NCI-H1105 (cell line): ENCODE results near the gene PTPRN2.
"Not testable (repeated sequence)": the region's sequence is repeated elsewhere in the genome, so short reads cannot be mapped to it uniquely, and the experiment has no call there.

Source experiments
- DNase-seq: peaks from one replicate; lab custom pipeline; 2025; lab: John Stamatoyannopoulos, UW

Gene PTPRN2

DNA sequence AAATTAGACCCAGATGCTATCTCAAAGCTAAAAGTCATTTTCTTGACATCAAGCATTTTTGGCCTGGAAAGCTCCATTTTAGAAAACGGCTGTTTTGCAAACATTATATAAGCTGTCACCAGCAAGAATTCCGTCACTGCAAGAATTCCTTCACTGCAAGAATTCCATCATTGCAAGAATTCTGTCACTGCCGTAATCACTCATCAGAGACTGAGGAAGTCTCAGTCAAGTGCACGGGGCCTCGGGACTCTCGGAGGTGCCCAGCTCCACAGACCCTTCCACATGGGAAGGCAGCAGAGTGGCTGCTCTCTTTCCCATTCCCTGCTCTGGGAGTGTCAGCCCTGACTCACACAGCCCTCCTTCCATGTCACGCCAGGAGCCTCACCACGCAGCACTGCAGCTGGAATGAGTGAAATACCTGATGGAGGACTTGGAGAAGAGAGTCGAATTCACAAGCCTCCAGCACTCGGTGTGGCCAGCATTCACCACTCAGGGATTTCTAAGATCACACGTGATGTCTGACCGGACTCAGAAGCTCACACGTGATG lies 168.3 kb downstream of the PTPRN2 start:
- DNase-seq: no peak

DNA sequence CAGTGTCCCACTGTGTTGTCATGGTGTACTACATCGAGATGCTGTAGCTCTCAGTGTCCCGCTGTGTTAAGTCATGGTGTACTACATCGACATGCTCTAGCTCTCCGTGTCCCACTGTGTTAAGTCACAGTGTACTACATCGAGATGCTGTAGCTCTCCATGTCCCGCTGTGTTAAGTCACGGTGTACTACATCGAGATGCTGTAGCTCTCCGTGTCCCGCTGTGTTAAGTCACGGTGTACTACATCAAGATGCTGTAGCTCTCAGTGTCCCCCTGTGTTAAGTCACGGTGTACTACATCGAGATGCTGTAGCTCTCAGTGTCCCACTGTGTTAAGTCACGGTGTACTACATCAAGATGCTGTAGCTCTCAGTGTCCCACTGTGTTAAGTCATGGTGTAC lies 169.2 kb downstream of the PTPRN2 start:
- not testable (repeated sequence) for DNase-seq

DNA sequence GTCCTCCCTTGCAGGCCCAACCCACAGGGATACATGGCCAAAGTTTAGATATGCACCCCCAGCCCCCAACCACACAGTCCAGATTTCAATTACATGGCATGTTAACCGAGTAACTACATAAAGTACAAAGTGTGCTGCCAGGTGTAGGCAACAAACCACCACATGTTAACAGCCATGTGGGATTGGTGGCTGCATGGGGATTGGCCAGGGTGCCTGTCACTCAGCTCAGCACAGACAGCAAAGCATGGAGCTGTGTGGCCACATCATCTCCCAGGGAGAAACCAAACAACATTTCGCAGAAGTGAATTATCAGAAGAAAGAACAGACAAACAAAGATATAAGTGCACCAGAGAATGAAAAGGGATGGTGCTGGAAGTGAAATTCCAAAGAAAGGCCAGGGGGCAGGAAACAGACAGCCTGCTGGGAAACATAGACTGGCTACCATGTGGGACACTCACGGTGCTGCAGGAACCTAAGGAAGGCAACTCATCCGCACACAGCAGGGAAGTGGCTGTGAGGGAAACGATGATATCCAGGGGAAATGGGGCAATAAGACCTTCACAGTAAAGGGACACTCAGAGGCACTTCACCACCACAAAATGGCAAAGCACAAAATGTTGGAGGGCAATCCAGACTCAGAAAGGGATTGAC lies 171.2 kb downstream of the PTPRN2 start:
- no peak for DNase-seq

DNA sequence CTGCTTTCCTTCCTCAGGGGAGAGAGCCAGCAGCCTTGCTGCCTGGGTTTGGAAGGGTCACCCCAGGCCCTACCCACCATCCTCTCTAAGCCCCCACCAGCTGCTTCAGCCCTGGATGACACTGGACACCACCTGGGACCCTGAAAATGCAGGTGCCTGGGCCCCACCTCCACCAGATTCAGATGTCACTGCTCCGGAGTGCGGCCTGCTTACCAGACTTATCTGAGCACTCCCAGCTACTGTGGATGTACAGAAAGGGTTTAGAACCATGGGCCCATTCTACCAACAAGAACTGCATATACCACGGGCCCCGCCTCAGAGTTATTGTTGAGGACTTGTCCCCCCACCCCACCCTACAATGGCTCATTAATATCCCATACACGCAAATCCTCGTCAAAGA lies 172.3 kb downstream of the PTPRN2 start:
- DNase-seq: no peak

DNA sequence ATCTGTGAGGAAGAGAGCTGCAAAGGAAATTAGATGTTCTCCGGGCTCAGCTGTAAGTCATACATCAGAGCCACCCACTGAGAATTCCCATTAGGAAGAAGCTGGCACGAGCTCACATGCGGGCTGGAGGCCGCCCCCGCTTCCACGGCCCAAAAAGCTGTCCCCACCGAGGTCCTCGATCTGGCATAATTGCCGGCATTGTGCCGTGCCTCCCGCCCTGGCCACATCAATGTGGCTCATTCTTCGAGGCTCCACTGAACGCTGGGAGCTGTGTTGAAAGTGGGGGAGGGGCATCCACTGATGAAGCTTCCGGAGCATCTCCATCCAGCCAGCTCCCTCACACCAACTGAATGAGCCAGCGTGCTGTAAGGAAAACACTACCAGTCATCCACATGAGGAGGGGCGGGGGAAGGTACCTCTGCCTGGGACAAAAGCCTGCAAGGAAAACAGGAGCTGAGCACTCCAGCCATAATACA lies 173.1 kb downstream of the PTPRN2 start:
- no peak for DNase-seq

DNA sequence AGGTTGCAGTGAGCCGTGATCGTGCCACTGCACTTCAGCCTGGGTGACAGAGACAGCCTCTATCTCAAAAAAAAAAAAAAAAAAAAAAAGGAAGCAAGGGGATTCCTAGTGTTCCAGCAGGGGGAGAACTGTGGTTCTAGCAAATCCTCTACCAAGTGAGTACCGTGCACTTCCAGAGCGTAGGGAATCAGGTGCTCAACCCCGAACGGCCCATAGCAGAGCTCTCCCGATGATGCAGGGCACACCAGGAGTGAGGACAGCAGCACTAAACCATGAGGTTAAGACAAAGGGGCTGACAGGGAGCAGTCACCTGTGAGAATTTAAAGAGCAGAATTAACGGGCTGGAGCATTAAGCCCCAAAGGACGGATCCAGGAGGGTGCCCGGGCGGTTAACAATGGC lies 173.6 kb downstream of the PTPRN2 start:
- DNase-seq: no peak

DNA sequence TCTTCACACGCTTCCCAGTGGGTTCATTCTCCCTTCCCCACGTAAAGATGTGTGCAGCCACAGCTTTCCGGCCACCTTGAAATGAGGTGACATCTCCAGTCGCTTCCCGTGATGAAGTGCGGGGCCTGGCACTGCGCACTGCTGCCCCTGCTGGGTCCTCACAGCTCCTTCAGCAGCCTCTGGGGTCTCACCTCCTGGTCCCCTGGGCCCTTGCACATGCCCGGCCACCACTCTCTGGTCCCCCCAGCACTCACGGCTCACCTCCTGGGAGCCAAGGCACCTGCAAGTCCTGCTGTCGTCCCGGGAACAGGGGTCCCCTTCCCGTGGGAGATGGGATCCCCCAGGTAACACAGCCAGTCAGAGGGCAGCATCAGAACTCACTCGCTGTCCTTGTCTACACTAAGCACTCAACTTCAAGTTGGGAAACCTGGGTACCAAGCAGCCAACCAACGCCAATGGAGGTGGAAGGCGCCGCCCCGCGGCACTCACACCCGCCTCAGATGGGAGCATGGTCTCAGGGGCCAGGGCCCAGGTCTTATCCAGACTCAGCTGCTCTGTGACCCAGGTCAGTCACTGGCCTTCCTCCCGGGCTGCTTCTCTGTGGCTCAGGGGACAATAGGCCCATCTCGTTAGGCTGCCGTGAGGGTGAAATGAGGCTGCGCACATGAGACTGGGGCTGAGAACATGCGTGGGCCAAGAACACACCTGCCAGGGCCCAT lies 176.2 kb downstream of the PTPRN2 start:
- DNase-seq: no peak

DNA sequence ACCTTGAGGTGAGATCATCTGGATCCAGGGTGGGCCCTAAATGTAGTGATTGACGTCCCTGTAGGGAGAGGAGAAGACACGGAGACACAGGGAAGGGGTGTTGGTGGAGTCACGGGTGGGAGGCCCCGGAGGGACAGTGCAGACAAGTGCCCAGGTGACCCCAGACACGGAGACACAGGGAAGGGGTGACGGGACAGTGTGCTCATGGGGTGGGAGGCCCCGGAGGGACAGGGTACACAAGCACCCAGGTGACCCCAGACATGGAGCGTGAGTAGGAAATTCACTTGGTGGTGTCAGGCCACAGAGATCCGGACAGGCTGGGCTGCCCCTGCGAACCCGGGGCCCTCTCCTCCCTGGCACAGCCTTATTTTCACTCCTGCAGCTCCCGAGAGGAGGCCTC lies 176.9 kb downstream of the PTPRN2 start:
- DNase-seq: no peak

DNA sequence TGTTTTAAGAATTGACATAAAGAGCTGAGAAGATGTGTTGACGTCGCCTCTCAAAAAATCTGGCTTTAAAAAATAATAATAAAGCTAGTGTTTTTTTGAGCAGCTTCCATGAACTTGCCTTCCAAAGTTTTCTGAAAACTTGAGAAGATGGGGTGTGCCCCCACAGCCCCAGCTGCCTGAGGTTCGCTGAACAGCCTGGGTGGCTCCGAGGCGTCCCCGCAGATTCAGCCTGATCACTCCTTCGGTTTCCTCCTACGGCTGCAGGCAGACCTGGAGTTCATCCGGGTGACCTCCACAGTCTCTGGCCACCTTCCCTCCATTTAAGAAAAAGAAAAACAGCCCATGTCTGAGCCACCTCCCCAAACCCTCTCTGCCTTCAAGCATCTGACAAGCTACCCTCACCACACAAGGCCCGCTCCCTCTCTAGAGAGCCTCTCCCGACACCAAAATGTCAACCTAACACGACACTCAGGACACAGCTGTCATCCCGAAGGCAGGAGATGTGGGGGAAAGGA lies 177.8 kb downstream of the PTPRN2 start:
- DNase-seq: no peak

DNA sequence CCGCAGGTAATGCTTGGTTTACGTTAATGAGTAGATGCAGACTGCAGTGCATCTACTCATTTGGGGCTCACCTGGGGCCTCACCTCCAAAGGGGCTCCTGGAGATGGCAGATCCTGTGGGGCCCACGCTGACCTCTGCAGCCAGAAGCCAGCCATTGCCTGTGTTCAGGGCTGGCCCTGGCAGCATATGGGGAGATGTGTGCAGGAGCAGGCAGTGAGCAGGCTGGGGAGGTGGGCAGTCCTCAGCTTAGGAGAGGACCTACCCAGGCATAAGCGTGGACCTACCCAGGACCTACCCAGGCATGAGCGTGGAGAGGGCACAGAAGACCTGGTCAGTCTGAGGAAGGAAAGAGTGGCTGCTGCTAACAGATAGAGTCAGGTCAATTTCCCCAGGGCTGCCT lies 178.5 kb downstream of the PTPRN2 start:
- DNase-seq: no peak

DNA sequence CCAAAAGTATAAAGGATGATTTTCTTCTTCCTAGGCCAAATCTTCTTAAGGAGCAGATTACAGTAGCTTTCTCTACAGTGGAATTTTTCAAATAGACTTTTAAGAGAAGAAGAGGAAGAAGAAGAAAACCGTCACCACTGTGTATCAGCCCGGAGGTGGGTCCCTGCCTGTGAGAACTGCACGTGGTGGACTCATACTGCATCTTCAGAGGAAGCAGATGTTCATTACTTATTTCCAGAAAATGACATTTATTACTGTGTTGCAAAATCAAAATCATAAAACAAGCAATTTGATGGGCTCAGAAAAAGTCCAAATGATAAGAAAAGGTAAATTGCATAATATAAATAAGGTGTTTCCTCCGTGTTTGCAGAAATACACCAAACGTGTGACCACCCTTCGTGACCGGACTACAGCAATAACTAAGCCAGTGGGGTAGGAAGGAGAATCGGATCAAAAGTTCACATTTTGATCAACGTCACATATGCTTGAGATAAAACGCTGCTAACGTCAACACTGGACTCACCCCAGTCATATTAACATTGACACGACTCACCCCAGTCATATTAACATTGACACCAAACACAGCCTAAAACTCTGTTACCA lies 179.2 kb downstream of the PTPRN2 start:
- no peak for DNase-seq

DNA sequence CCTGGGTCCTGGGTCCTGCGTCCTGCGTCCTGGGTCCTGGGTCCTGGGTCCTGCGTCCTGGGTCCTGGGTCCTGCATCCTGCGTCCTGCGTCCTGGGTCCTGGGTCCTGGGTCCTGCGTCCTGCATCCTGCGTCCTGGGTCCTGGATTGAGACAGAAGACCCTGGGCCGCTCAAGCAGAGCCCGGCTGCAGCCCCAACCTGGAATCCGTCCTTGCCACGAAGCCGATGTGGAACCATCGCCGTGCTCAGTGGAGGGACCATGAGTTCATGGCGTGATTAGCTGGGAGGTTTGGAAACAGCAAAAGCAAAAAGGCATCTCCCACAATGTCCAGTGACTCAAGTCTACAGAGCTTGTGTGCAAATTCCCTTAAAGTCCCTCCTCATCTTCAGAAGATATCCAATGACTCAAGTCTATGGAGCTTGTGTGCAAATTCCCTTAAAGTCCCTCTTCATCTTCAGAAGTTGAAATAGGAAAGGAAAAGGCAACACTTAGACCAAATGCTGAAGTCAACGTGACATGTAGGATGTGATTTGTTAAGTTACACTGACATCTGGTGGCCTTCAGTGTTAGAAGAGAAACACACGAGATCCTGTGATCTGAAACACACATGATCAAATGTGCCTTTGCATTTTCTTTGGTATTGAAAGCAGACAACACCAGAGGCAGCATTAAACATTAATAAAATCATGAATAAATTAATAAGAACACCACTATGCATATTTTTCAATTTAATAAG lies 179.9 kb downstream of the PTPRN2 start:
- DNase-seq: peak; percentile 43

DNA sequence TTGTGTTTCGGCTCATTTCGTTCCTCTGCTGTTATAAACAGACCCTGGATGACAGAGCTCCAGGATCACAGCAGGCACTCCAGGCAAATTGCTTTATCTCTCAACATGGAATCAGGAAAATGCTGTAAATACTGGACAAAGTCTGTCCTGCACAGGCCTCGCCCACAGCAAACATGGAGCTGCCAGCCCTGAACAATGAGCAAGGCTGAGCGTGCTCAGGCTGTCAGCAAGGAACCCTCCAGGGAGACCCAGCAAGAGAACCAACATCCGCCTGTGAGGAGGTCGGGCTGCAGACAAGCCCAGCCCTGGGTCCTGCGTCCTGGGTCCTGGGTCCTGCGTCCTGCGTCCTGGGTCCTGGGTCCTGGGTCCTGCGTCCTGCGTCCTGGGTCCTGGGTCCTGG lies 180.8 kb downstream of the PTPRN2 start:
- no peak for DNase-seq

DNA sequence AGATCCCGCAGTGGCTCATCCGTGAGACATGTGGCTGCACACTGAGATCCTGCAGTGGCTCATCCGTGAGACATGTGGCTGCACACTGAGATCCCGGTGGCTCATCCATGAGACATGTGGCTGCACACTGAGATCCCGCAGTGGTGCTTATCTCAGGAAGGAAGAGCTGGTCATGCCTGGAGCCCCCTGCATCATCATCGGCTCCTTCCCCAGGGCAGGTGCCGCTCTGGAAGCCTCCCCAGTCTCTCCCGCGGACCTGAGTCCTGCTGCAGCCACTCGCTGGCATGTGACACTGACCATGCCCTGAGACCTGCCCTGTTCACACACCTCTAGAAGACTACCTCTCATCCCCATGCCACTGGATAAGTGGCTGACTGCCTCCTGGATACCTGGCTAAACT lies 181.3 kb downstream of the PTPRN2 start:
- DNase-seq: no peak

DNA sequence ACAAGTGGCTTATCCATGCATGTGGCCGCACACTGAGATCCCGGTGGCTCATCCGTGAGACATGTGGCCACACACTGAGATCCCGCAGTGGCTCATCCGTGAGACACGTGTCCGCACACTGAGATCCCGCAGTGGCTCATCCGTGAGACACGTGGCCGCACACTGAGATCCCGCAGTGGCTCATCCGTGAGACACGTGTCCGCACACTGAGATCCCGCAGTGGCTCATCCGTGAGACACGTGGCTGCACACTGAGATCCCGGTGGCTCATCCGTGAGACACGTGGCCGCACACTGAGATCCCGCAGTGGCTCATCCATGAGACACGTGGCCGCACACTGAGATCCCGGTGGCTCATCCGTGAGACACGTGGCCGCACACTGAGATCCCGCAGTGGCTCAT lies 181.9 kb downstream of the PTPRN2 start:
- not testable (repeated sequence) for DNase-seq

DNA sequence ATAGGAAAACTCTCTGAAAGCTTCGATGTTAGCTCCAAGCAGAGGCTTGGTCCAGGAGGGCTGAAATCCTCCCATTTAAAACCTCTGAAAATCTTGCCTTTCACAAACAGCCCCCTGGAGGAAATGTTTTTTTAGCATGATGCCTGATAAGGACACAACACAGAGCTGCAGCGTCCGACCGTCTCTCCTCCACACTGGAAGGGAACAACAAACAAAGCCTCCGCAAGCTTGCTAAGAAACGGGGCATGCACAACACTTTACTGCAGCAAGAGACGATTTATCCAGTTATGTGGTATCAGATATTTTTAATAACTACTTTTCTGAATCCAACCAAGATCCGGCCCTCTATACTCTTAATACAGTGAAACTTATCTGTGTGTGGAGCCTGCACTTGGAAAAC lies 182.3 kb downstream of the PTPRN2 start:
- DNase-seq: no peak

DNA sequence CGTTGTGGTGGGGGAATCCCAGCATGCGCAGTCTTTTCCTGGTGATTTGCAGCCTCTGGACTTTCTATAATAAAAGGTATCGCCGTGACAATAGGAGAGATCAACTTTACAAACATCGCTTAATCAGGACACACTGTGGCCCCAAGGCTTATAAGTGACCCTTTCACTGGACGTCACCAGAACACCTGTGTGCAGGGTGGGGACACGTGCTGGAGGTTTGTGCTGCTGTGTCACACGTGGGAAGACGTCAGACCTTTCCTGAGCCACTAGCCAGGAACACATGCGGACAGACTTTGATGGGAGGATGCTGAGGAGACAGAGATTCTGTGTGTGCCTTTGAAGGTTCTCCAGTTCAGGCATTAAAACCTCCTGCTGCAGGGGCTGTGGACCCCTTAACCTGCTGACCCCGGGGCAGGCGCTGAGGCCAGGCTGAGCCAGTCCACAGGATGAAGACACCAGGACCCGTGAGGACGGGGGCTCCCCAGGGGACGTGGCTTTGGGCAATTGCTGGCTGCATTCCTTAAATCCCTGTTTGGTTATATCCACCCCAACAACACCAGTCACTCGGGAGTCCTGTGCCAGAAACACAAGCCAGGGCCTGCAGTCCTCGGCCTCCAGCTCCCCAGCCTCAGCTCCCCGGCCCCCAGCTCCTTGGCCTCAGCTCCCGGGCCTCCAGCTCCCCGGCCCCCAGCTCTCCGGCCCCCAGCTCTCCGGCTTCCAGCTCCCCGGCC lies 183.4 kb downstream of the PTPRN2 start:
- no peak for DNase-seq

DNA sequence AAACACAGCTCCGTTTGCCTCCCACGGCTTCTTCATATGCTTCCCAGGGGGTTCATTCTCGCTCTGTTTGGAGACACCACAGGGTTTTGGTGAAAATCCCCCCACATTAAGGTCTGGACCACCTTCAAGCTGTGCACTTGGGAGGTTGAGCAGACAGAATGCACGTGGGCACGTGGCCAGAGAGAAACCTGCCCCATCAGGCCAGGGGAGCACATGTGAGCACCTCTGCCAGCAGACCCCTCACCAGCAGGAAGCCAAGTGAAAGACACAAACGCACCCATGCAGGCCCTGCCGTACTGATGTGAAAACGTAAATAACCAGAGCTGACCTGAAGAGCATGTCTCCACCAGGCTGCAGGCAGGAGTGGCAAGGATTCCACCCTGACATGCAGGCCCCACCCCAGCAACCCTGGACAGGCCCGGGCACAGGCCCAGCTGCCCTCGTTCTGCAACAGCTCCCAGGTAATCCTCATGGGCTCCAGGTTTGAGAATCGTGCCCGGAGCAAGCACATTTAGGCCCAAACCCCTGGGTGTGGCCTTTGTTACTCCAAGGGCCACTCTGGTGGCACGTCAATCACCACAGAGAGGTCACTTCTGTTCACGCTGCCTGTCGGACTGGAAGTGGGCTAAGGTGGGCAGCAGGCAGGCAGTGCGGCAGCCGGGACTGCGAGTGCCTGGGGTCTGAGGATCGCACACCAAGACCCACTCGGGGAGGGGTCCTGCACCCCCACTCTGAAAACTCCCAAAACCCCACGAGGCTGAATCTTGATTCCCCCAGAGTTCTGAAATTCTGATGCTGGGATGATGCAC lies 184.4 kb downstream of the PTPRN2 start:
- DNase-seq: no peak

DNA sequence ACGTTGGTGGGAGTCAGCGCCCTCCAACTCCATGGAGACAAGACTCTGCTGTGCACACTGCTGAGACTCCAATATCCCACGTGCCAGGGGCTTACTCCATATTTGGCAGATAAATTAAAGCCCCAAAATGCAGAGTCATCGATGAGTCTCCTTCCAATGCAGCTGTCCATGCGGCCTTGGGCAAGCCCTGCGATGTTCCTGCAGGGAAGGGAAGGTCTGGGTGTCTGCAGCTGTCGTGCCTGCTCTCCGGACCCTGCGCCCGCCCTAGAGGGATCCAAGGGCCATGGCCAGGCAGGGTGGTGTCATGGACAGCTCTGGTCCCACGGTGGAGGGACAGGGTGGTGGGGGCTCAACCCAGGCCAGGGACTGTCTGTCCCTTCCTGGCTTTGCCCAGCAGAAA lies 185.2 kb downstream of the PTPRN2 start:
- DNase-seq: no peak

DNA sequence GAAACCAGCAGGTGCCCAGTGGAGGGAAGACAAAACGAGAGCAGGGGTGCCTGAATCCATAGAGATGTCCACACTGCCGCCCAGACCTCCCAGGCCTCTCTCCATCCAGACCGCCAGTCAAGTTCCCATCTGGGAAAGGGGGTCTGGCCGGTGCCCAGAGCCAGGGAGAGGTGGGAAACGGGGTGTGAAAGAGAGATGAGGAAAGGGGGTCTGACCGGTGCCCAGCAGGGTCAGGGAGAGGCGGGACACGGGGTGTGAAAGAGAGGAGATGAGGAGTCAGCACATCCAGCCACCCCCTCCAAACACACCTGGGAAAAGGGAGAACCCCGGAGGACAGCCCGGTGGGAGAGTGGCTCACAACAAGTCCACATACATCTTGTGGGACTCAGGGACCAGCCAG lies 185.8 kb downstream of the PTPRN2 start:
- DNase-seq: no peak

DNA sequence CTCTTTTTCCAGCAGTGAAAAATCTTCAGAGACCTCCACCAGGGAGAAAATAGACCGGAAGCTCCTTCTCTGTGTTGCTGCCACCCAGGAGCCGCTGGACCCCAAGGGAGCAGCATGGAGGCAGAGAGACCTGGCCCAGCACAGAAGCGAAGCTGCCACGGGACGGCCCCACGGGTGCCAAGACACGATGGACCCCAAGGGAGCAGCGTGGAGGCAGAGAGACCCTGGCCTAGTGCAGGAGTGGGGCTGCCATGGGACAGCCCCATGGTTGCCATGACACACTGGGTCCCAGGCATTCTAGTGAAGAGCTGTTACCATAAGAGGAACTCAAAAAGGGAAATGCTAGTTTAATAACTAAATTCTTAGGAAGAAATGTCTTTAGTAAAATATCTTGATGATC lies 186.3 kb downstream of the PTPRN2 start:
- DNase-seq: no peak
